Naive thymus-derived CD8-positive, alpha-beta T cell (primary cell): ENCODE data around the gene TYR. TPM values are rescaled to one million over a fixed set of nuclear protein-coding genes. Genes with fewer than 3 reads are reported as not detected.

Source experiments
- ATAC-seq, 2 donors: fragments of 150-1000 bp; cut with Tn5 transposase in 1 of 2; sonication (Bioruptor Pico), chemical (Tn5 transposase) in 1 of 2; 1 replicate in 1 of 2; 2 replicates in 1 of 2; pipeline ENCODE4 v1.10.0; 2021; ENCODE audit warnings: mild to moderate bottlenecking in 2 of 2, moderate library complexity in 2 of 2
- POLR2A ChIA-PET: fragments of 350-600 bp; sonication (Branson Sonifier 250); formaldehyde crosslinking; loops from one replicate; lab custom pipeline; 2021; ENCODE audit warnings: antibody characterized with exemption; lab: Charles Lee
- DNase-seq, 10 donors: peaks; one replicate each; pipeline versions ENCODE4 v3.0.0 to v3.0.0-alpha.2; 2020 to 2022
- H3K27ac Mint-ChIP-seq, 10 donors: one replicate each; pipeline ENCODE4 v1.8.0; 2020 to 2022; ENCODE audit warnings: mild to moderate bottlenecking in 10 of 10, mixed read lengths in 10 of 10, moderate library complexity in 4 of 10, inconsistent platforms in 1 of 10
- H3K27me3 Mint-ChIP-seq, 5 donors: one replicate each; pipeline ENCODE4 v1.8.0; 2021 to 2022; ENCODE audit warnings: mixed read lengths in 5 of 5
- H3K36me3 Mint-ChIP-seq, 3 donors: one replicate each; pipeline ENCODE4 v1.8.0; 2020 to 2022; ENCODE audit warnings: mixed read lengths in 3 of 3, mild to moderate bottlenecking in 2 of 3, inconsistent platforms in 1 of 3
- H3K4me1 Mint-ChIP-seq, 4 donors: one replicate each; pipeline ENCODE4 v1.8.0; 2021 to 2022; ENCODE audit warnings: mixed read lengths in 4 of 4
- H3K4me3 Mint-ChIP-seq, 10 donors: one replicate each; pipeline ENCODE4 v1.8.0; 2020 to 2022; ENCODE audit warnings: mild to moderate bottlenecking in 10 of 10, mixed read lengths in 10 of 10, moderate library complexity in 6 of 10, inconsistent platforms in 1 of 10
- H3K9me3 Mint-ChIP-seq, 9 donors: one replicate each; pipeline ENCODE4 v1.8.0; 2020 to 2022; ENCODE audit warnings: mixed read lengths in 9 of 9, mild to moderate bottlenecking in 3 of 9, inconsistent platforms in 1 of 9, moderate library complexity in 1 of 9
- polyA plus RNA-seq, 3 donors: library from polyadenylated mRNA; unstranded; fragments of 300-500 nt; fragmentation: Illumina TruSeq; gene quantifications; one replicate each; pipeline ENCODE4 v1.2.3, GENCODE V29; 2021
- total RNA-seq, 8 experiments: library from RNA in 2 of 8; stranded (reverse) in 2 of 8; gene quantifications; one replicate each; pipeline ENCODE4 v1.2.3 and lab custom pipeline; 2021 to 2026

Gene TYR
- total RNA-seq (not detected), polyA plus RNA-seq (not detected), total RNA-seq (lab: John Stamatoyannopoulos, UW) (0 reads per million in 6 experiments)

- H3K9me3 Mint-ChIP-seq, result no peaks in the 10 kb centered on the region
- no peaks in the 10 kb centered on the region for H3K36me3 Mint-ChIP-seq
- H3K27me3 Mint-ChIP-seq, result no peaks in the 10 kb centered on the region
- no peak for DNase-seq
- no peak for ATAC-seq
- POLR2A ChIA-PET, result no interaction called here
- peaks cover 0 to 3% (median 1%) of the 10 kb centered on the region in 4 donors for H3K4me1 Mint-ChIP-seq
- no peak within 1 kb of the TSS for H3K4me3 Mint-ChIP-seq
- no peak within 1 kb of the TSS for H3K27ac Mint-ChIP-seq
Measured at GRCh38 chr11:89177691-89178231, at the start of gene TYR. TYR (plus strand) TSS chr11:89177875; CDS start chr11:89177954, 79 bp downstream.

GRCh38 chr11:89136606-89137005 lies 41.1 kb upstream of the TYR start:
- H3K27ac Mint-ChIP-seq, result no peak overlapping the region
- no peak overlapping the region for H3K4me3 Mint-ChIP-seq
- no peak for ATAC-seq

GRCh38 chr11:89147229-89147628 lies 30.4 kb upstream of the TYR start:
- no peaks in the 10 kb centered on the region for H3K4me1 Mint-ChIP-seq
- H3K27ac Mint-ChIP-seq, result no peak overlapping the region
- DNase-seq (no peak), ATAC-seq (no peak)
- H3K4me3 Mint-ChIP-seq, result no peak overlapping the region
- H3K27me3 Mint-ChIP-seq, result peaks cover 0 to 4% (median 0%) of the 10 kb centered on the region in 5 donors
- POLR2A ChIA-PET, result no interaction called here
- no peaks in the 10 kb centered on the region for H3K36me3 Mint-ChIP-seq
- H3K9me3 Mint-ChIP-seq, result no peaks in the 10 kb centered on the region

More at GRCh38 chr11:89136606-89137005, 41.1 kb upstream of the TYR start:
- Mint-ChIP-seq H3K4me1 (no peaks in the 10 kb centered on the region), H3K27me3 (peaks cover 0 to 11% (median 6%) of the 10 kb centered on the region in 5 donors), H3K9me3 (peaks cover 0 to 4% (median 0%) of the 10 kb centered on the region in 9 donors), H3K36me3 (no peaks in the 10 kb centered on the region)
- POLR2A ChIA-PET, result no interaction called here
- DNase-seq, result no peak

GRCh38 chr11:89159974-89160373 lies 17.7 kb upstream of the TYR start:
- Mint-ChIP-seq H3K27ac (no peak overlapping the region), H3K36me3 (no peaks in the 10 kb centered on the region), H3K4me3 (no peak overlapping the region), H3K27me3 (peaks cover 0 to 2% (median 0%) of the 10 kb centered on the region in 5 donors), H3K4me1 (peaks cover 0 to 1% (median 0%) of the 10 kb centered on the region in 4 donors), H3K9me3 (no peaks in the 10 kb centered on the region)
- ATAC-seq (no peak), DNase-seq (no peak)
- POLR2A ChIA-PET, result no interaction called here

GRCh38 chr11:89161949-89162348 lies 15.7 kb upstream of the TYR start:
- ATAC-seq, result no peak
- POLR2A ChIA-PET, result no interaction called here
- no peaks in the 10 kb centered on the region for H3K4me1 Mint-ChIP-seq
- no peaks in the 10 kb centered on the region for H3K36me3 Mint-ChIP-seq
- H3K9me3 Mint-ChIP-seq, result no peaks in the 10 kb centered on the region
- DNase-seq, result no peak
- H3K27me3 Mint-ChIP-seq, result peaks cover 0 to 2% (median 0%) of the 10 kb centered on the region in 5 donors
- no peak overlapping the region for H3K27ac Mint-ChIP-seq
- no peak overlapping the region for H3K4me3 Mint-ChIP-seq

- Mint-ChIP-seq H3K9me3 (no peaks in the 10 kb centered on the region), H3K4me3 (no peak overlapping the region), H3K27ac (no peak overlapping the region), H3K4me1 (no peaks in the 10 kb centered on the region), H3K36me3 (no peaks in the 10 kb centered on the region), H3K27me3 (peaks cover 0 to 2% (median 1%) of the 10 kb centered on the region in 5 donors)
- no peak for DNase-seq
- ATAC-seq, result no peak
- POLR2A ChIA-PET, result no interaction called here
Measured at GRCh38 chr11:89163686-89164085, 14.0 kb upstream of the TYR start.

- H3K36me3 Mint-ChIP-seq, result no peaks in the 10 kb centered on the region
- POLR2A ChIA-PET, result no interaction called here
- no peaks in the 10 kb centered on the region for H3K4me1 Mint-ChIP-seq
- H3K4me3 Mint-ChIP-seq, result no peak overlapping the region
- ATAC-seq (no peak), DNase-seq (no peak)
- no peaks in the 10 kb centered on the region for H3K9me3 Mint-ChIP-seq
- peaks cover 0 to 4% (median 1%) of the 10 kb centered on the region in 5 donors for H3K27me3 Mint-ChIP-seq
- H3K27ac Mint-ChIP-seq, result no peak overlapping the region
Measured at GRCh38 chr11:89168396-89168795, 9.3 kb upstream of the TYR start.

- Mint-ChIP-seq H3K4me3 (no peak overlapping the region), H3K27me3 (peaks cover 0 to 1% (median 0%) of the 10 kb centered on the region in 5 donors), H3K27ac (no peak overlapping the region), H3K4me1 (no peaks in the 10 kb centered on the region), H3K9me3 (no peaks in the 10 kb centered on the region), H3K36me3 (no peaks in the 10 kb centered on the region)
- DNase-seq, result no peak
- POLR2A ChIA-PET, result no interaction called here
- ATAC-seq, result no peak
Measured at GRCh38 chr11:89175796-89176195, 1.9 kb upstream of the TYR start.

GRCh38 chr11:89176938-89177337 lies 737 bp upstream of the TYR start:
- Mint-ChIP-seq H3K27ac (no peak overlapping the region), H3K36me3 (no peaks in the 10 kb centered on the region), H3K27me3 (no peaks in the 10 kb centered on the region), H3K4me3 (no peak overlapping the region), H3K4me1 (peaks cover 0 to 3% (median 1%) of the 10 kb centered on the region in 4 donors), H3K9me3 (no peaks in the 10 kb centered on the region)
- DNase-seq, result no peak
- ATAC-seq, result no peak
- POLR2A ChIA-PET, result no interaction called here

GRCh38 chr11:89181111-89181510 lies 3.4 kb downstream of the TYR start:
- Mint-ChIP-seq H3K36me3 (no peaks in the 10 kb centered on the region), H3K9me3 (no peaks in the 10 kb centered on the region), H3K27ac (no peak overlapping the region), H3K4me1 (peaks cover 0 to 3% (median 1%) of the 10 kb centered on the region in 4 donors), H3K4me3 (no peak overlapping the region), H3K27me3 (no peaks in the 10 kb centered on the region)
- ATAC-seq, result no peak
- POLR2A ChIA-PET, result no interaction called here
- no peak for DNase-seq

- H3K4me3 Mint-ChIP-seq, result no peak overlapping the region
Measured at GRCh38 chr11:89182773-89183518, 5.3 kb downstream of the TYR start.

GRCh38 chr11:89184021-89184420 lies 6.3 kb downstream of the TYR start:
- peaks cover 0 to 3% (median 0%) of the 10 kb centered on the region in 9 donors for H3K9me3 Mint-ChIP-seq
- POLR2A ChIA-PET, result no interaction called here
- H3K27ac Mint-ChIP-seq, result no peak overlapping the region
- H3K4me1 Mint-ChIP-seq, result peaks cover 0 to 3% (median 1%) of the 10 kb centered on the region in 4 donors
- DNase-seq (no peak), ATAC-seq (no peak)
- no peak overlapping the region for H3K4me3 Mint-ChIP-seq
- H3K27me3 Mint-ChIP-seq, result no peaks in the 10 kb centered on the region
- no peaks in the 10 kb centered on the region for H3K36me3 Mint-ChIP-seq

More at GRCh38 chr11:89182773-89183518, 5.3 kb downstream of the TYR start:
- Mint-ChIP-seq H3K27me3 (no peaks in the 10 kb centered on the region), H3K9me3 (no peaks in the 10 kb centered on the region), H3K36me3 (no peaks in the 10 kb centered on the region), H3K27ac (no peak overlapping the region), H3K4me1 (peaks cover 0 to 3% (median 1%) of the 10 kb centered on the region in 4 donors)
- ATAC-seq, result no peak
- POLR2A ChIA-PET, result no interaction called here
- DNase-seq, result no peak

- Mint-ChIP-seq H3K4me1 (no peaks in the 10 kb centered on the region), H3K27ac (no peak overlapping the region), H3K27me3 (peaks cover 0 to 7% (median 1%) of the 10 kb centered on the region in 5 donors), H3K36me3 (no peaks in the 10 kb centered on the region), H3K9me3 (peaks cover 0 to 4% (median 0%) of the 10 kb centered on the region in 9 donors), H3K4me3 (no peak overlapping the region)
- ATAC-seq, result no peak
- POLR2A ChIA-PET, result no interaction called here
- no peak for DNase-seq
Measured at GRCh38 chr11:89189776-89190175, 12.1 kb downstream of the TYR start.
